ENCODE results near the gene EXOC4. TPM values are rescaled to one million over a fixed set of nuclear protein-coding genes. Genes with fewer than 3 reads are reported as not detected.

Gene EXOC4
- total and polyA plus RNA-seq, 2 of the 8 experiments (the other 6 are each of a cell fraction or from before 2014, with no cell fraction given), result 27.0 to 67.3 TPM

DNA sequence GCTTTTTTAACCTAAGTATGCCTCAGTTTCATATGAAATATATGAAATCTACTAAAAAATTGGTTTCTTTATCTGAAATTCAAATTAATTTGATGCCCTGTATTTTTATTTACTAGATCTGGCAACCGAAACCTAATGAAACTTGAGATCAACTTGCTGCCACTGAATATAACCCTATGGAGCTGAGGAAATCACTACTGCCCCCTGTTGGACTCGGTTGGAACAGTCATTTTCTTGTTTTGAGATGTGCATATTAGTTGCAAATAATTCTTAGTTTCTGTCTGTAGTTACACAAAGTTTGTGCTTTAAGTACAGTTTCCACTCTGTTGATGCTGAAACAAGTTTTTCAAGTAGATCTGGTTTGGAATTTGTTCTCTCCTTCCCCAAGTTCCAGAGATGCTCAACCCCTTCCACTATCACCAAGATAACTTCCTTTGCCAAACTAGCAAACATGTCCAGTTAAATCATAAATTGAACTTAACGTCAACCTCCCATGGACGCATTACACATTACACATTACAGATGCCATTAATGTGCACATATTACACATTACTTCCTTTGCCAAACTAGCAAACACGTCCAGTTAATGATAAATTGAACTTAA lies 22.2 kb upstream of the EXOC4 start:
- H3K14ac ChIP-seq (ENCODE audit: insufficient read length), result no peak overlapping the region
- H4K91ac ChIP-seq (replicated peaks; ENCODE audit: insufficient read length, low read length), result no peak overlapping the region
- H2BK15ac ChIP-seq (ENCODE audit: low read length), result no peak overlapping the region
- peak in 1 of 2 experiments; percentile 72 for DNase-seq (ENCODE audit: low read depth in 1 of 2, low spot score in 2 of 2)
- H3K79me1 ChIP-seq (ENCODE audit: low read depth, low read length), result no peaks in the 10 kb centered on the region
- no peak overlapping the region for H3K4me2 ChIP-seq (ENCODE audit: insufficient read depth in 1 of 2, low read depth in 2 of 2, low read length in 2 of 2)
- H3K9me3 ChIP-seq (ENCODE audit: insufficient read depth in 2 of 2, low read depth in 1 of 2, low read length in 1 of 2), result no peaks in the 10 kb centered on the region
- H3K9ac ChIP-seq (replicated peaks in 1 of 4; ENCODE audit: extremely low read depth in 1 of 4, low read depth in 3 of 4, low read length in 3 of 4), result no peak overlapping the region
- no peak overlapping the region for H3K23ac ChIP-seq (ENCODE audit: insufficient read length)
- H2AK5ac ChIP-seq (ENCODE audit: low read depth, low read length), result no peak overlapping the region
- no peaks in the 10 kb centered on the region for H4K20me1 ChIP-seq (replicated peaks in 1 of 2; ENCODE audit: control insufficient read depth in 1 of 2, insufficient read depth in 2 of 2, low read length in 2 of 2)
- no peaks in the 10 kb centered on the region for H3K27me3 ChIP-seq (replicated peaks in 1 of 4; ENCODE audit: control insufficient read depth in 3 of 4, extremely low read depth in 1 of 4, insufficient read depth in 3 of 4, low read length in 3 of 4)
- H3K18ac ChIP-seq (ENCODE audit: extremely low read depth, low read length), result no peak overlapping the region
- WGBS, 2 experiments (ENCODE audit: extremely low coverage in 1 of 2, insufficient coverage in 1 of 2, insufficient read length in 1 of 2, insufficient replicate concordance in 2 of 2, low coverage in 1 of 2, low lambda C conversion rate in 2 of 2, missing lambda C conversion rate in 1 of 2), result 48% methylated on average over 5 of the region's 5 CpGs; no CpG with 5 or more reads in 1 of the 2 experiments
- peak; percentile 80 for FAIRE-seq
- H3K79me2 ChIP-seq (ENCODE audit: control insufficient read depth in 1 of 2, insufficient read depth in 2 of 2, low read length in 2 of 2), result no peaks in the 10 kb centered on the region
- no peak overlapping the region for H3K4ac ChIP-seq (replicated peaks; ENCODE audit: insufficient read length, low read depth, low read length)
- no peaks in the 10 kb centered on the region for H3K23me2 ChIP-seq (ENCODE audit: low read depth, low read length)
- H4K8ac ChIP-seq (ENCODE audit: extremely low read depth, insufficient read depth, low read length), result no peak overlapping the region
- H3K4me1 ChIP-seq (replicated peaks in 1 of 4; ENCODE audit: control insufficient read depth in 3 of 4, insufficient read depth in 4 of 4, low read length in 3 of 4), result no peaks in the 10 kb centered on the region
- POLR2A ChIA-PET (ENCODE audit: partially characterized antibody), result no interaction called here
- CTCF ChIA-PET (ENCODE audit: partially characterized antibody), result interaction anchor here (0.7 to 1.4 kb wide), 7 partner anchors 13 to 1021 kb away, joined by 3 to 4 read pairs (median 3); no protein-coding TSS in a partner anchor
- H3K56ac ChIP-seq (replicated peaks; ENCODE audit: insufficient read length, low read depth, low read length), result no peak overlapping the region
- no peak overlapping the region for H2BK5ac ChIP-seq (ENCODE audit: low read depth, low read length)
- H2BK20ac ChIP-seq (ENCODE audit: low read length), result no peak overlapping the region
- H2AFZ ChIP-seq (ENCODE audit: low read length), result no peak overlapping the region
- no peak overlapping the region for H3K27ac ChIP-seq (ENCODE audit: low read depth, low read length)
- H3K36me3 ChIP-seq (ENCODE audit: control insufficient read depth in 2 of 4, insufficient read depth in 4 of 4, low read length in 3 of 4), result no peaks in the 10 kb centered on the region
- no peak overlapping the region for H2BK120ac ChIP-seq (replicated peaks; ENCODE audit: low read depth, low read length)
- no peak overlapping the region for H4K5ac ChIP-seq (ENCODE audit: insufficient read length, low read depth, low read length)
- no peak overlapping the region for H3K4me3 ChIP-seq (ENCODE audit: extremely low read depth in 1 of 4, insufficient read depth in 2 of 4, low read depth in 3 of 4, low read length in 4 of 4)
- TF ChIP-seq, protein P1, sequence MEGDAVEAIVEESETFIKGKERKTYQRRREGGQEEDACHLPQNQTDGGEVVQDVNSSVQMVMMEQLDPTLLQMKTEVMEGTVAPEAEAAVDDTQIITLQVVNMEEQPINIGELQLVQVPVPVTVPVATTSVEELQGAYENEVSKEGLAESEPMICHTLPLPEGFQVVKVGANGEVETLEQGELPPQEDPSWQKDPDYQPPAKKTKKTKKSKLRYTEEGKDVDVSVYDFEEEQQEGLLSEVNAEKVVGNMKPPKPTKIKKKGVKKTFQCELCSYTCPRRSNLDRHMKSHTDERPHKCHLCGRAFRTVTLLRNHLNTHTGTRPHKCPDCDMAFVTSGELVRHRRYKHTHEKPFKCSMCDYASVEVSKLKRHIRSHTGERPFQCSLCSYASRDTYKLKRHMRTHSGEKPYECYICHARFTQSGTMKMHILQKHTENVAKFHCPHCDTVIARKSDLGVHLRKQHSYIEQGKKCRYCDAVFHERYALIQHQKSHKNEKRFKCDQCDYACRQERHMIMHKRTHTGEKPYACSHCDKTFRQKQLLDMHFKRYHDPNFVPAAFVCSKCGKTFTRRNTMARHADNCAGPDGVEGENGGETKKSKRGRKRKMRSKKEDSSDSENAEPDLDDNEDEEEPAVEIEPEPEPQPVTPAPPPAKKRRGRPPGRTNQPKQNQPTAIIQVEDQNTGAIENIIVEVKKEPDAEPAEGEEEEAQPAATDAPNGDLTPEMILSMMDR (IDR thresholded peaks at IDR 0.05; ENCODE audit: control extremely low read depth in 1 of 3, insufficient read depth in 1 of 3, low read depth in 1 of 3, low read length in 3 of 3), result peak in 2 of 3 experiments; percentile 65 to 82; a peak in 3 of 4 replicates
- TF ChIP-seq CBX5 (IDR thresholded peaks at IDR 0.05; ENCODE audit: low read depth, low read length) (no peak), RAD21 (IDR thresholded peaks at IDR 0.05 in 1 of 2, conservative IDR thresholded peaks at IDR 0.05 in 1 of 2; ENCODE audit: low read depth in 2 of 2, low read length in 2 of 2) (peak; percentile 73 to 78)
- H2BK12ac ChIP-seq (ENCODE audit: low read depth, low read length), result no peak overlapping the region
